HepG2 (cell line): ENCODE data around the gene MUC6. TPM values are rescaled to one million over a fixed set of nuclear protein-coding genes. Genes with fewer than 3 reads are reported as not detected.

Source experiments
- ATAC-seq: fragments of 200-7000 bp; cut with Tn5 transposase; 3 replicates; pipeline ENCODE4 v1.9.1; 2020; ENCODE audit warnings: mild to moderate bottlenecking, moderate library complexity
- BruUV-seq: library from RNA; stranded (reverse); fragments of 400-500 nt; replicated peaks from 2 replicates; lab custom pipeline; 2021; lab: Mats Ljungman, UMichigan
- CTCF ChIA-PET: fragments of 300-600 bp; formaldehyde crosslinking; extraction: SDS; loops from one replicate; lab custom pipeline; 2021; ENCODE audit warnings: low total read pairs, inconsistent platforms, low intra/inter-chr PET ratio; lab: Yijun Ruan, JAX
- POLR2A ChIA-PET: fragments of 350-600 bp; sonication (Branson Sonifier 250); formaldehyde crosslinking; loops from one replicate; lab custom pipeline; 2020; ENCODE audit warnings: antibody characterized with exemption, inconsistent platforms; lab: Yijun Ruan, JAX
- DNase-seq: peaks from one replicate; pipeline ENCODE4 v3.0.0-alpha.2; 2015; ENCODE audit warnings: low spot score
- FAIRE-seq: peaks from 3 replicates; lab custom pipeline; 2011; peaks lifted over from hg19 to GRCh38; lab: Jason Lieb, UNC
- H2AFZ ChIP-seq: one replicate; pipeline ENCODE4 v1.6.1; 2011; ENCODE audit warnings: low read length, inconsistent platforms
- H3K27ac ChIP-seq: fragments of 300-600 bp; 3 replicates; pipeline ENCODE4 v1.8.0; 2011; ENCODE audit warnings: mixed run types, mild to moderate bottlenecking, mixed read lengths, low read length, inconsistent platforms; ENCODE audit not compliant: insufficient read depth; ENCODE audit errors: extremely low read length
- H3K27me3 ChIP-seq, 2 experiments: fragments of 200-600 bp in 1 of 2; 2 replicates in 1 of 2; 3 replicates in 1 of 2; pipeline versions ENCODE4 v1.6.0 to v1.8.0; 2011; ENCODE audit warnings: low read length in 2 of 2, mild to moderate bottlenecking in 2 of 2, moderate library complexity in 2 of 2, inconsistent platforms in 1 of 2; ENCODE audit not compliant: insufficient read depth in 2 of 2, control insufficient read depth in 1 of 2
- H3K36me3 ChIP-seq, 2 experiments: fragments of 200-600 bp in 1 of 2; replicated peaks in 1 of 2; 2 replicates in 1 of 2; 3 replicates in 1 of 2; pipeline versions ENCODE4 v1.5.1 to v1.8.0; 2011; ENCODE audit warnings: low read length in 2 of 2, inconsistent platforms in 1 of 2; ENCODE audit not compliant: insufficient read depth in 2 of 2, control insufficient read depth in 1 of 2
- H3K4me1 ChIP-seq: 2 replicates; pipeline ENCODE4 v1.5.1; 2012; ENCODE audit warnings: low read length, inconsistent platforms; ENCODE audit not compliant: insufficient read depth
- H3K4me2 ChIP-seq: 2 replicates; pipeline ENCODE4 v1.6.0; 2011; ENCODE audit warnings: low read depth, low read length, inconsistent platforms
- H3K4me3 ChIP-seq, 3 experiments: fragments of 200-600 bp in 1 of 3; sonication (generic), shearing (Covaris generic) in 1 of 3; replicated peaks in 1 of 3; 2 replicates each; pipeline ENCODE4 v1.5.1; 2011 to 2016; ENCODE audit warnings: low read length in 3 of 3, inconsistent platforms in 2 of 3, low read depth in 2 of 3, mild to moderate bottlenecking in 2 of 3, control low read depth in 1 of 3, mixed read lengths in 1 of 3; ENCODE audit not compliant: insufficient read depth in 1 of 3
- H3K79me2 ChIP-seq: one replicate; pipeline ENCODE4 v1.6.1; 2011; ENCODE audit warnings: low read length, inconsistent platforms; ENCODE audit not compliant: insufficient read depth
- H3K9ac ChIP-seq: 2 replicates; pipeline ENCODE4 v1.6.0; 2011; ENCODE audit warnings: mild to moderate bottlenecking, low read depth, low read length, inconsistent platforms; ENCODE audit not compliant: insufficient read depth
- H3K9me3 ChIP-seq: 2 replicates; pipeline ENCODE4 v1.5.1; 2012; ENCODE audit warnings: mild to moderate bottlenecking, low read length
- H4K20me1 ChIP-seq: 2 replicates; pipeline ENCODE4 v1.6.0; 2011; ENCODE audit warnings: inconsistent platforms, mild to moderate bottlenecking, low read length, moderate library complexity; ENCODE audit not compliant: insufficient read depth
- ATF1 ChIP-seq: IDR thresholded peaks from 2 replicates; pipeline ENCODE4 v1.6.1; 2016; ENCODE audit warnings: mild to moderate bottlenecking, control low read depth
- KDM2A ChIP-seq: sonication (generic); formaldehyde crosslinking; IDR thresholded peaks from 2 replicates; pipeline ENCODE4 v1.4.0; 2020; ENCODE audit warnings: low read depth, missing genetic modification reagents, borderline replicate concordance
- WGBS: methylation state at CpG from one replicate; pipeline ENCODE4 v1.1.6; 2017; ENCODE audit warnings: low lambda C conversion rate; 5-methylcytosine and 5-hydroxymethylcytosine counted together
- in situ Hi-C: cut with HindIII; loops from 2 replicates; pipeline ENCODE4 v1.10.0; 2017; ENCODE audit warnings: low pct_unique_long_range_greater_than_20kb; ENCODE audit not compliant: extremely low pct_ligation_motif_present
- intact Hi-C: fragments of 100-400 bp; cut with micrococcal nuclease; formaldehyde crosslinking; loops from one replicate; pipeline ENCODE4 v1.10.0; 2022; ENCODE audit not compliant: unreplicated experiment
- polyA plus RNA-seq, 8 experiments: library from polyadenylated mRNA; depleted of rRNA in 3 of 8; stranded (reverse) in 7 of 8; unstranded in 1 of 8; fragments of >200 nt; fragmentation: Illumina TruSeq in 4 of 8; extraction: Trizol in 4 of 8; gene quantifications; 2 replicates each; pipeline versions ENCODE4 v1.2.1 to v1.2.3, GENCODE V29; 2011 to 2016; ENCODE audit warnings: low read depth in 4 of 8, missing spikeins in 1 of 8, mixed read lengths in 1 of 8; ENCODE audit not compliant: insufficient read depth in 1 of 8
- total RNA-seq, 5 experiments: library from RNA; depleted of rRNA; stranded (reverse); fragments of >200 nt; fragmentation: Illumina TruSeq; extraction: Trizol; gene quantifications; 2 replicates each; pipeline ENCODE4 v1.2.3, GENCODE V29; 2016; ENCODE audit warnings: low read depth in 1 of 5
- TF ChIP-seq, protein P1 (sequence below): sonication (generic); formaldehyde crosslinking; IDR thresholded peaks from 2 replicates; pipeline ENCODE4; 2020; ENCODE audit warnings: missing genetic modification reagents, mild to moderate bottlenecking, borderline replicate concordance

The MUC6 gene
- total and polyA plus RNA-seq, 2 of the 13 experiments (the other 11 are each of a cell fraction or from before 2014, with no cell fraction given) = not detected

DNA sequence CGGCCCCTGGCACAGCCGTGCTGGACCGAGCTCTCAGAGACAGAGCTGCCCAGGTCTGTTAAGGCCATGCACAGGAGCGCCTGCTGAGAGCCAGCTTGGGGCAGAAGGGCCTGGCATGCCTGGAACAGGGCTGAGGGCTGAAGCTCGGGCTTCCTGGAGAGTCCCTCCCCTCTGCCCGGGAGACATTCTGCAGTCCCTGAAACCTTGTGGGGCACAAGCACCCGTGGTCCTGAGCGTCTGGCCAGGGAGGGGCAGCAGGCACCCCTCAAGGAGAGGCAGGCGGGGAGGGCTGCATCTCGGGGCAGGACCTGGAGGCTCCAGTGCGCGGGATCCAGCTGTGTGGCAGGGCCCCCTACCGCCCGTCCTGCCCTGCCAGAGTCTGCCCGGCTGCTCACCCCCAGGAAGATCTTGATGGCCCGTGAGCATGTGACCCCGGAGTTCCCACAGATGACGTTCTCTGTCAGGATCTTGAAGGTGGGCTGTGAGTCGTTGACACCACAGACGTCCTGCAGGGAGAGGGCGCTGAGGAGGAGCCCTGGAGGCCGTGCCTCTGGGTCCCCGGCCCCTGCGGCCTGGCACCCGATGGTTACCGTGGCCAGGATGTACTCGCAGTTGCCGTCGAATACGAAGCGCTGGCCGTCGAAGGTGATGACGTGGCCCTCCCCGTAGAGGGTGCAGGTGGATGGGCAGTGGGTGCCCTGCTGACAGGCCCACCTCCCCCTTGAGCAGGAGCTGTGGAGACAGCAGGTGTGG is 10.9 kb downstream of the MUC6 start:
- no peak overlapping the region for H3K27ac ChIP-seq
- no peak overlapping the region for H2AFZ ChIP-seq
- ATAC-seq = no peak
- H3K36me3 ChIP-seq = no peaks in the 10 kb centered on the region
- H3K9me3 ChIP-seq = no peaks in the 10 kb centered on the region
- H3K4me2 ChIP-seq = no peak overlapping the region
- no TSS peak for BruUV-seq
- no peak for FAIRE-seq
- POLR2A ChIA-PET = no interaction called here
- H3K79me2 ChIP-seq = no peaks in the 10 kb centered on the region
- in situ Hi-C loops = no loop called here
- intact Hi-C loops = no loop called here
- no peaks in the 10 kb centered on the region for H4K20me1 ChIP-seq
- CTCF ChIA-PET = no interaction called here
- H3K4me3 ChIP-seq = no peak overlapping the region
- no peak overlapping the region for H3K9ac ChIP-seq
- WGBS = 20% methylated on average over 2 of the region's 35 CpGs
- TF ChIP-seq, protein P1, sequence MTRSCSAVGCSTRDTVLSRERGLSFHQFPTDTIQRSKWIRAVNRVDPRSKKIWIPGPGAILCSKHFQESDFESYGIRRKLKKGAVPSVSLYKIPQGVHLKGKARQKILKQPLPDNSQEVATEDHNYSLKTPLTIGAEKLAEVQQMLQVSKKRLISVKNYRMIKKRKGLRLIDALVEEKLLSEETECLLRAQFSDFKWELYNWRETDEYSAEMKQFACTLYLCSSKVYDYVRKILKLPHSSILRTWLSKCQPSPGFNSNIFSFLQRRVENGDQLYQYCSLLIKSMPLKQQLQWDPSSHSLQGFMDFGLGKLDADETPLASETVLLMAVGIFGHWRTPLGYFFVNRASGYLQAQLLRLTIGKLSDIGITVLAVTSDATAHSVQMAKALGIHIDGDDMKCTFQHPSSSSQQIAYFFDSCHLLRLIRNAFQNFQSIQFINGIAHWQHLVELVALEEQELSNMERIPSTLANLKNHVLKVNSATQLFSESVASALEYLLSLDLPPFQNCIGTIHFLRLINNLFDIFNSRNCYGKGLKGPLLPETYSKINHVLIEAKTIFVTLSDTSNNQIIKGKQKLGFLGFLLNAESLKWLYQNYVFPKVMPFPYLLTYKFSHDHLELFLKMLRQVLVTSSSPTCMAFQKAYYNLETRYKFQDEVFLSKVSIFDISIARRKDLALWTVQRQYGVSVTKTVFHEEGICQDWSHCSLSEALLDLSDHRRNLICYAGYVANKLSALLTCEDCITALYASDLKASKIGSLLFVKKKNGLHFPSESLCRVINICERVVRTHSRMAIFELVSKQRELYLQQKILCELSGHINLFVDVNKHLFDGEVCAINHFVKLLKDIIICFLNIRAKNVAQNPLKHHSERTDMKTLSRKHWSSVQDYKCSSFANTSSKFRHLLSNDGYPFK (CRISPR knock-in tag) = no peak
- no peak for TF ChIP-seq ATF1 (CRISPR knock-in tag)
- TF ChIP-seq KDM2A (CRISPR knock-in tag) = peak; percentile 5; the same call in 1 of the 2 replicates
- DNase-seq = no peak
- peaks cover 14 to 34% of the 10 kb centered on the region in 2 experiments; a peak in 4 of 5 replicates for H3K27me3 ChIP-seq
- peaks cover 7% of the 10 kb centered on the region; the same call in 1 of the 2 replicates for H3K4me1 ChIP-seq
